GM19099 (cell line): ENCODE measurements around the gene RERG.

Source experiments
- POLR2A ChIP-seq: IDR thresholded peaks from 3 replicates; pipeline ENCODE4 v1.6.1; 2011; ENCODE audit warnings: low read depth; ENCODE audit not compliant: insufficient read length; ENCODE audit errors: extremely low read depth

The RERG gene

DNA sequence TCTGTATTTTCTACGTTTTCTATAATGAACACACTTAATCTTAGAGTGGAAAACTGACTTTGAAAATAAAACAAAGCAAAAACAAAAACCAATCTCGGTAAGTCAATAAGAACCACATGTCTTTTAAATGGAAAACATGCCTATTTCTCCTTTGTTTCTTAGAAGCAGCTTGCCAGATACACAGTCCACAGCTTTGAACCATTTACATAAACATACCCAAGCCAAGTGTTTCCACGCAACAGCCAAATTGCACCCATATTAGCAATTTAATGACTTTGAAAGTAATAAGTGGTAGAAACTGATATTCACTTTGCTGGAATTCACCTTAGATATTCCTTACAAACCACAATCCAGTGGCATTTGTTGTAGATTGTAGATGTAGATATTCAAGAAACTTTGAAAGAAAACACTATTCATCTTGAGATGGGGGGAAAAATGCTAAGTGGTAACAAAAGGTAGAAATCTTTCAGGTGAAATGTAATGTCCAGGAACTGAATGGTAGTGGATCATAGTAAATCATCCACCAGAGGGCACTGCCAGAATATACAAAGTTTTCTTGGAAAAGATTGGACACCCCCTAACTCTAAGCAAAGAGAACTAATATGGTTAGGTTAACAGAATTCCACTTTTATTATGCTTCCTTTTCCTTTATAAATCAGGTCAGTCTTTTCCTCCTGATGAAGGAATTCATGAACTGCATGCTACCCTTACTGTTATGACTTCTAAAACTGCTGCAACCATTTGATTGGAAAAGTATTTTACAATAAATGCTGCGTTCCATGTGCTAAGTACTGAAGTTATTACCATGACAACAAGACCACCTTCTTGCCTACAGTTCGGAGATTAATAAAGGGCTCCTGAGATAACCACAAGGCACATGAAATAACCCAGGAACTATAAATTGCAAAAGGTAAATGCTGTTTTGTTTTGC is 69.8 kb downstream of the RERG start:
- TF ChIP-seq POLR2A, result no peak

DNA sequence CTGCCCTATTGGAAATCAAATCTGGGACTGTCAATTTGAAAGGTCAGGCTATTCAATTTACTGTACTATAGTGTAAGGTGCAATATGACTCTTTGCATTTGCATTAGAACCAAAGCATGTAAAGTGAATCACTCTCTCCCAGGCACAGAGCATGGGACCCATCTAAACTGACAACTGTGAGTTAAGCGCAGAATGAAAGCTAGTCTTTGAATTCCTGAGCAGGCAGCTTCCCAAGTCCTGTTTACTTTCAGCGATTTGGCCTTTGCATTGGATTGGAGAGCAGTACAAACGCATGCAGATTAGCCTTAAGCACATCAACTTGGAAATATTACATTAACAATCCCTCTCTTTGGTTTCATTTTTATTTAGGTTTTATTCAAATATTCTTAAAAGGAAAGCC is 74.6 kb downstream of the RERG start:
- no peak for TF ChIP-seq POLR2A

DNA sequence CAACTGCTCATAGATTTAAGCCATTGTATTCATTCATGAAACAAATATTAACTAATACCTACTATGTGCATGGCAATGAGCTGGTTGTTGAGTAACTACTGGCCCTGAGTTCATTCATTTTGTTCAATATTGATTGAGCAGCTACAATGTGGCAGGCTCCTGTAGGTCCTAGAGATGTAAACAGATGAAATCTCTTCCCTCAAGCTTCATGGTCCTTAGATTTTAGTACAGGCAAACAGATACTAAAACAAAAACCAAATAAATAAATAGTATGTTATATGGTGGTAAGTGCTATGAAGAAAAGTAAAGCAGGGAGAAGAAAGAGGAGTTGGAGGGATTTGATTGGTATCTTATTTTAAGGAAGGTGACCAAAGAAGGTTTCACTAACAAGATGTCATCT is 77.8 kb downstream of the RERG start:
- TF ChIP-seq POLR2A, result no peak

DNA sequence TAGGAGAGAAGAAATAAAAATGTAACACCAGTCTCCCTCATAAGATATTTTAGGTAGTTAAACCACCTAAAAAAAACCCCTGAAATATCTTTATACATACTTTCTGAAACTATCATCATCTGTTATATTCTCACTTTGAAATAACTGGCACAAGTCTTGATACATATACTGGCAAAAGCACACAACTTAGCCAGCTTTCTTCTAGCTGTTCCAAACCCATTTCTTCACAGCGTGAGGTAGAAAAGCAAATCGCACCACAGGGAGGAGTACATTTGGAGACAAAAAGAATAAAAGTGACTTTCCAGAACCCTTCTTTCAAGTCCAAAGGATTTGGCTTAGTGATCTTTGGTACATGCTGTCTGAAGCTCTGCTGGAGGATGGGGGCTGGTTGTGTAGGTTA is 78.5 kb downstream of the RERG start:
- no peak for TF ChIP-seq POLR2A

DNA sequence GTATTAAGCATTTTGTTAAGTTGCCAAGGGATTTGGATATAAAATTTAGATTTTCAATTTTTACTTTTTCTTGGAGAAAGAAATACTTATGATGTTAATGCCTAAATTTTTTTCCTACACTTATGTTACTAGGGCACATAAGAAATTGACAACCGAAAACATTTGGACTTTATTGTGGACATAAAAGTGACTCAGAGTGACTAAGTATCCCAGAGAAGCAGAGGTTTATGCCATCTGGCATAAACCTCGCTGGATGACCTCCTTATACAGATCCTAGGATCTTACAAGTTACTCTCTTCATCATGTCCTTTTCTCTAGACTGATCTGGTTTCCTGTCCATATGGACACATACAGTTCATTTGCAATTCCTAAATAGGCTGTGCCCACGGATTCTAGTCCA is 89.8 kb downstream of the RERG start:
- TF ChIP-seq POLR2A, result no peak

DNA sequence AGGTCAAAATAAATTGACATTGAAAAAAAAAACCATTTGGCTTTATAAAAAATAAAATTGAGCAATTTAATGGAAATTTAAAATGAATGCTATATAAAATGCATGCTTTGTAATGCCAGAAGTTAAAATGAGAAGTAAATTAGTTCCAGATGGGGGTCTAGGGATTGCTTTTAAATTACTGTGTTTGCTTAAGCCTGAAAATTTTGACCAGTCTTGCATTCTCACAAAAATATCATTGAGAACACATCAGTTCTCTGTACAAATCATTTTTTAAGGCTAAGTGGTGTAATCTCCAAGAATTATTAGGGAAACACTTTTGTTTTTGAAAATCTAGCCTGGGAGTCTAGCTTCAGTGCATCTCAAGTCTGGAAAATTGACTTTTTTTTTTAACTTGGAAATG is 90.7 kb downstream of the RERG start:
- no peak for TF ChIP-seq POLR2A

DNA sequence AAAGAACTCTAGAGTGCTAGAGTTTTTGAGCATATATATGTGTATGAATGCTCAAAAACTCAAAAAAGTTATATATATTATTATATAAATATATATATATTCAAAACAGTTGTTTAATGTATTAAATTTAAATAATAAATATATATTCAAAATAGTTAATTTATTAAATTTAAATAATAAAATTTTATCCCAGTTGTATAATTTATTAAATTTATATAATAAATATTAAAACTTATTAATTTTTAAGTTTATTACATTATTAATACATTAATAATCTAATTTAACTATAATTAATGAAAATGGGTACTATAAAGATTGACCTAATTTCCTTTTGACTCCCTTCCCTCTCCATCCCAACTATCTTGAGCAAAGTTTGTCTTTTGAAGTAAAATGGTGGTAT is 97.8 kb downstream of the RERG start:
- no peak for TF ChIP-seq POLR2A

DNA sequence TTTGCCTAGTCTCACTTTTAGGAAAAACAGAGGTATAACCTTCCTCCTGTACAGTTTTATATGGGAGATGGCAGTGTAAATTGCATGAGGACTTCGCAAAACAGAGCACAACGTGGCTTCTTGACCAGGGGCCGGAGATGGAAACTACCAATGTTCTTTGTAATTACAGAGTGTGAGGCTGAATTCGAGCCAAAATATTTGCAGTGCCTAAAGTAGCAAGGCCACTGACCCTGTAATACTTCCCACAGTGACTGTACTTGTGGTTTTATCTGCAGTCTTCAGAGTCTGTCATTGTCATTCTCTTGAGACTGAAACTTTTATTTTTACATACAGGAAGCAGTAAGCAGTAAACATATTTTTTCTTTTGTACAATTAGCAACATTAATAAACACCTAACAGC is 98.9 kb downstream of the RERG start:
- TF ChIP-seq POLR2A, result no peak

DNA sequence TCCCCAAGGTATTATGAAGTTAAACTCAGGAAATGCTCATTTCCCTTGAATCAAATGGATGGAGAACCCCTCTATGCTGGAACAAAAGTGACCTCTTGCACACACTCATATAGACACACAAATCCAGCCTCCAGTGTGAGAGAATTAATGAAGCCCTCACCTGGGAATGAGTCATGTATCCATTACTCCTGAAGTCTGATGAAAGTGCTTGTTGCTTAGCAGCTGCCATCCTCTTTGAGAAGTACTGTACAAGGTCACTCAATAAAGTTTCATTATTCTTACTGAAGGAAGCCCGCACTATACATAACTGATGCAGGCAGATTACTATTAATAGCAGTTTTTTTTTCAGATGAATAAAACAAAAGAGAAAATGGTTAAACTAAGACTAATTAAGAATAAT is 102.3 kb downstream of the RERG start:
- no peak for TF ChIP-seq POLR2A

DNA sequence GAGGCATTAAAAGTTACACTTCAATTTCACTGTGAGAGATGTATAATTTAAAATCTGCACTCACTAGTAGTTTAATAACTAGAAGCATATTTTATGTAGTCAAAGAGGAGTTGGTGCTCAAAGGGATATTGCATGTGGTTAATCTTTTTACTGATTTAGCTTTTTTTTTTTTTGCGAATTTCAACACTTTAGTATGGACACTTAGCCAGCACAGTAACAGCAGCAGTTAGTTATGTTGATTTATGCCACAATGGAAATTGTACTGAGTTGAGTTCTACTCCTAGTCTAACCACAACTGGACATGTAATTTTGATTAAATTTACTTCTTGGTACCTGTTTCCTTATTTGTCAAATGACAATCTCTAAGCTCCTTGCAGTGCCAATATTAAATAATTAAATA is 104.2 kb downstream of the RERG start:
- TF ChIP-seq POLR2A, result no peak

DNA sequence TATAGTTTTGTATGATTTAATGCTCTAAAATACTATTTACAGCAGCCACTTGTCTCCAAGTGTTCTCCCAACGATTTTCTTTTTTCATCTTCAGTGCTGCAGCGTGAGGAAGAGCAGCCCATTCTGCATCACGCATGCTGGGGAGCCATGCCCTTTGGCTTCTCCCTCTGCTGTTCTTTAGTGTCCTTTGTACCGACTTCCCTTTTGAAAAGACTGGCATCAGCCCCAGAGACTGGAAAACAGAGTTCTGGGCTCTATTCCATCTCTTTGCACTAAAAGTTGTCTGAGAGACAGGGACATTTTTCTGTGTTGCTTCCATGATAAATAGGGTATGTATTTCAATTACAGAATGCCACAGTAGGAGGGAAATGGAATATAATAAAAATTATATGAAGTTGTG is 105.1 kb downstream of the RERG start:
- no peak for TF ChIP-seq POLR2A

DNA sequence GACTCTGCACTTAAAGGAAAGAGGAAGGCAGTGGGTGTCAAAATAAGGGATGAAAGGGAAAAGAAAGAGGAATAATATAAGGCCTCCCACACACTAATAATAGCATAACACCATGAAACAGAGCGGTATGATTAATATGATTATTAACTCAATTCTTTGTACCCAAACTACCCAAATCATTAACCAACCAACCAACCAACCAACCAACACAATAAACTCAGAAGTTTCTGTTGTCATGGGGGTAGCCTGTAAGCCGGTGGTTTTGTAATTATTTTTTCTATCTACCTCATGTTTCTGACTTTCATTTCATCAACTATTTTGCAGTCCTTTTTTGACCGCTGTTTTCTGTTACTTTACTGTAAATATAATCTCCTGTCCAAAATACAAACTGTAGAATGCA is 105.8 kb downstream of the RERG start:
- no peak for TF ChIP-seq POLR2A

DNA sequence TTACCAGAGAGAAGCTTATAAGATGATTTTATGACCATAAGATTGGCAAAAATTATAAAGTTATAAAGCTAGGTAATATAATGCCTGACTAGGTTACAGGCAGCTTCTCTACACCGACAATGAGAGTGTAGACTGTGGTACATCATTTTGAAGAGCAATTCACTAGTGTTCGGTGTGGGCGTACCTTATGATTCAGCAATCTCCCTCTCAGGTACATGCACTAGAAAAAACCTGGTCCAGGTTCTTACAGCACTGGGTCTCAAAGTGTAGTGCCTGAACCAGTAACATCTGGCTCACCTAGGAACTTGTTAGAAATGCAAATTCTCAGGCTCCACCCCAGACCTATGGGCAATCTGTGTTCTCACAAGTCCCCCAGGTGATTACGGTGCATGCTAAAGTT is 106.7 kb downstream of the RERG start:
- no peak for TF ChIP-seq POLR2A

DNA sequence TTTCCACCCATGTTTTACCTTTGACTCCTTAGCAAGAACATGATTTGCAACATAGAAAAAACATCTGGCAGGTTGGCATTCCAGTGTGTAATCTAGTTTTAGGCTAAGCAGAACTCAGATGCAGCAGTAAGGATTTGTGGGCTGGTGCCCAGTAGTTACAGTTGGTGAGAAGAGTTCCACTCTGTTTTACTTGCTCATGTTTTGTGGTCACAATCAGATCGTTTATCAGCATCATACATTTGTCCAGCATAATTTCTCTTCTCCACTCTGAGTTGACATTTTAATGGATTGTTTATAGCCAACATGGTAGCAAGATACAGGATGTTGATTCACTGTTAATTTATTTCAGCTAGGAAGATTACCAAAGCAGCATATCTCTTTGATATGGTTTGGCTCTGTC is 128.4 kb downstream of the RERG start:
- no peak for TF ChIP-seq POLR2A

DNA sequence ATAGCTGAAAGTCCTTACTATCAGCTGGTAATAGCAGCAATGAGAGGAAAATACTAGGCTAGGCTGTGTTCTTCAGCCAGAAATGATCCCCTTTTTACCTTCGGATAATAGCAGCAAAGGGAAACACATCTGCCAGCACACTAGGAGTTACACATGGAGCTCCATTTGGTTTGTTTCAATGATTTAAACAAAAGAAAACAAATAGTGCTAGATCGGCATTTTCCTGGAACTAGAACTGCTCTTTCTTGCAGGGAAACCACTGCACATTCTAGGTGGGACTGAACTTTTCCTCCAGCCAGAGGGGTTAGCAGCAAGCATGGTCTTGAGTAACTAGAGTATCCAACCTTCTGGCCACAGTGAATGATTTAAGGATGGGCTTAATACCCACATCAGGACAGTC is 130.8 kb downstream of the RERG start:
- no peak for TF ChIP-seq POLR2A

DNA sequence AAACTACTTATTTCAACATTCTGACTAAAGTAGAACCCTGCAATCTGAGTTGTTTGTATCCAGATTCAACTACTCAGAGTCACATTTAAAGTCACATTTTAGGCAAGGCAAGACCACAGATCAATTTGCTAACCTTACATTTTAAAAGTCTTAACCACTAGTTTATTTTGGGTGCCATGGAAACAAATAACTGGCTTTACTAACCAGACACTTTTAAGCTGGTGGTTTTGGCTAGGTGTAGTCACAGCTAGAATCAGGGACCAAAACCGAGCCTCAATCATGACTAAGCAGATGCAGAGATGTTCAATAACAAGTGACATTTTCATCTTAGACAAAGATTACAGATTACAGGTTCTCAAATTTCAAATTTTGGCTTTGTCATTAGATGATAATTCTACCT is 133.1 kb downstream of the RERG start:
- TF ChIP-seq POLR2A, result no peak

DNA sequence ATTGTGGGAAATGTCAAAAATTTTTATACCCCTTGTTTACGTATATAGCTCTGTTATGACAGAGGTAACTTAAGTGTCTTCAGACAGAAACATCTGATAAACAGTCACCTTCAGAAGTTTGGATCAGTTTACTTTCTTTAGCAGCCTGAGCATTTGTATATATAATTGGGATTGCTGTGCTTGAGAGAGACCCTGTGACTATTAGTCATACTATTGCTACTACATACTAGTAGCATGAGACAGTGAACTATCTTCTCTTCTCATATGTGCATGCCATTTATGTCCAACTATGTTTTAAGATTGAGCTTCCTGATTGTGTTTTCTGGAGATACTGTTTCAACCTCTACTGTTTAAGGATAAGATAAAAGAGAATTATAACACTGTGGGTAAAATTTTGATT is 146.9 kb downstream of the RERG start:
- no peak for TF ChIP-seq POLR2A
